Right lobe of liver (tissue), 4 donors: Measurements from ENCODE around the gene CCR8.

Experiments
- CTCF ChIP-seq, 4 donors: fragments of 200-600 bp in 3 of 4; fragments of 450-650 bp in 1 of 4; IDR thresholded peaks; one replicate each; pipeline versions ENCODE4 v1.5.1 to v1.8.0; 2016 to 2022; ENCODE audit warnings: antibody characterized with exemption in 4 of 4, mild to moderate bottlenecking in 2 of 4
- POLR2A ChIP-seq: fragments of 450-650 bp; IDR thresholded peaks from one replicate; pipeline ENCODE4 v1.6.1; 2017; ENCODE audit warnings: antibody characterized with exemption, mild to moderate bottlenecking
- donor health status: DM: no; HTN: no; CAD: no.
- donor health status: DM: no; HTN: no; CAD: no.
- donor health status: DM: no; HTN: yes; CAD: no.

DNA sequence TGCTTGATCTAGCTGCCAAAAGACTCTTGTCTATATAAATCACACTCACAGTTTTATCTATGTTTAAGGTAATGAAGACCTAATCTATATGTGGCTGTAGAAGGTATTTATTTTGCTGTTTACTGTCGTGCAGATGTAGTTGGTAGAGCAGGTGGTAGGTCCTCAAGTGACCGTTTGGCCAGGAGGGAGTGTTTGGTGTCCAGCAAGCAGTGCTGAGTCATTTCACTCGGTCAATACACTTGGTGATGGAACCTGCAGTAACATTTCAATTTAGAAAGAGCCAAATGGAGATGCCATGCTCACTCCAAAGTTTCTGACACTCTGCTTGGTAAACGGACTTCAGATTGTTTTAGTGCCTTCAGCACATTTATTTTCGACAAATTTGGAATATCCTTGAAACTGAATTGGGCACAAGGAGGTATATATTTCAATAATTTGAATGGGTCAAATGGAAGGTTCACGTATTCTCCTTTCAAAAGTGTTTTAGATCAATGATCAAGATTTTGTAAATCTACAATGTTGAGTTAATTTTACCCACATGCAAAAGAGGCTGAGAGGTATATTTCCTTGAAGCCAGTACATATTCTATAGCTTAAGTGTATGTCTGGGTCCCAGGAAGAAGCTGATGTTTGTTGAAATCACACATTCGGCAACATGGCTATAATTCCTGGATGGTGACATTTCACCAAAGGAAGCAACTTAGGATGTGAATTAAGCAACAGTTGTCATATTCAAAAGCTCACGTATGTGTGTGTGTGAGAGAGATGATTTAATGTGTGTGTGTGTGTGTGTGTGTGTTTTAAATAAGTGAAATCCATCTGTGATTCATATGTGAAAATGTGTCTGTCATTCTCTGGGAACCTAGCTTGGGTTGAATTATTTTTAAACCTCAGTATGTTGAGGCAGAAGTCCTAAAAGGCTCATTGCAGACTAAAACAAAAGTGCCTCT, 42.0 kb upstream of the CCR8 start:
- TF ChIP-seq CTCF (IDR thresholded peaks at IDR 0.05) (no peak), POLR2A (no peak)
